Measurements from ENCODE around the gene ETNK2. TPM values are rescaled to one million over a fixed set of nuclear protein-coding genes. Genes with fewer than 3 reads are reported as not detected.

ETNK2 gene
- total and polyA plus RNA-seq, 4 donors, result 24.5 to 119 (median 78.8) TPM

DNA sequence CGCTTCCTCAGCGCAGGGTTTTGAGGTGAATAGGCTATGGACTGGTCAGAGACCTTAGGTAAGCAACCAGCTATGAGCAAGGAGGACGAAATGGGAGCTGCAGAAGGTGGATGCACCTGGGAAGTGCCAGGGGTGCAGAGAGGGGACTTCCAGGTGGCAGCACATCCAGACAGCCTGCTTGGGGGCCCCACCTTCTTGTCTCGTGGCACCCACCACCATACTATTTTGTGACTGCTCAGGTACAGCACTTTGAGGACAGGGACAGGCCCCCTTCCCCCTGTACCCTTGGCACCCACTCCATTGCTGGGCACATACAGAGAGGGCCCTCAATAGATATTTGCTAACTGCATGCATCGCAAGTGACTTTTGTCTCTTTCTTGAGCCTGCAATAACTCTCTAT, 45.2 kb upstream of the ETNK2 start (continued):
- TF ChIP-seq, protein P1, sequence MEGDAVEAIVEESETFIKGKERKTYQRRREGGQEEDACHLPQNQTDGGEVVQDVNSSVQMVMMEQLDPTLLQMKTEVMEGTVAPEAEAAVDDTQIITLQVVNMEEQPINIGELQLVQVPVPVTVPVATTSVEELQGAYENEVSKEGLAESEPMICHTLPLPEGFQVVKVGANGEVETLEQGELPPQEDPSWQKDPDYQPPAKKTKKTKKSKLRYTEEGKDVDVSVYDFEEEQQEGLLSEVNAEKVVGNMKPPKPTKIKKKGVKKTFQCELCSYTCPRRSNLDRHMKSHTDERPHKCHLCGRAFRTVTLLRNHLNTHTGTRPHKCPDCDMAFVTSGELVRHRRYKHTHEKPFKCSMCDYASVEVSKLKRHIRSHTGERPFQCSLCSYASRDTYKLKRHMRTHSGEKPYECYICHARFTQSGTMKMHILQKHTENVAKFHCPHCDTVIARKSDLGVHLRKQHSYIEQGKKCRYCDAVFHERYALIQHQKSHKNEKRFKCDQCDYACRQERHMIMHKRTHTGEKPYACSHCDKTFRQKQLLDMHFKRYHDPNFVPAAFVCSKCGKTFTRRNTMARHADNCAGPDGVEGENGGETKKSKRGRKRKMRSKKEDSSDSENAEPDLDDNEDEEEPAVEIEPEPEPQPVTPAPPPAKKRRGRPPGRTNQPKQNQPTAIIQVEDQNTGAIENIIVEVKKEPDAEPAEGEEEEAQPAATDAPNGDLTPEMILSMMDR (IDR thresholded peaks at IDR 0.05; ENCODE audit: low read depth, low read length, missing input control), result no peak
- TF ChIP-seq, protein P2, sequence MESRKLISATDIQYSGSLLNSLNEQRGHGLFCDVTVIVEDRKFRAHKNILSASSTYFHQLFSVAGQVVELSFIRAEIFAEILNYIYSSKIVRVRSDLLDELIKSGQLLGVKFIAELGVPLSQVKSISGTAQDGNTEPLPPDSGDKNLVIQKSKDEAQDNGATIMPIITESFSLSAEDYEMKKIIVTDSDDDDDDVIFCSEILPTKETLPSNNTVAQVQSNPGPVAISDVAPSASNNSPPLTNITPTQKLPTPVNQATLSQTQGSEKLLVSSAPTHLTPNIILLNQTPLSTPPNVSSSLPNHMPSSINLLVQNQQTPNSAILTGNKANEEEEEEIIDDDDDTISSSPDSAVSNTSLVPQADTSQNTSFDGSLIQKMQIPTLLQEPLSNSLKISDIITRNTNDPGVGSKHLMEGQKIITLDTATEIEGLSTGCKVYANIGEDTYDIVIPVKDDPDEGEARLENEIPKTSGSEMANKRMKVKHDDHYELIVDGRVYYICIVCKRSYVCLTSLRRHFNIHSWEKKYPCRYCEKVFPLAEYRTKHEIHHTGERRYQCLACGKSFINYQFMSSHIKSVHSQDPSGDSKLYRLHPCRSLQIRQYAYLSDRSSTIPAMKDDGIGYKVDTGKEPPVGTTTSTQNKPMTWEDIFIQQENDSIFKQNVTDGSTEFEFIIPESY (IDR thresholded peaks at IDR 0.05), result no peak
- no peak for TF ChIP-seq HNF4G (IDR thresholded peaks at IDR 0.05)
- no peak for TF ChIP-seq TAF1 (conservative IDR thresholded peaks at IDR 0.05)
- TF ChIP-seq, protein P3, sequence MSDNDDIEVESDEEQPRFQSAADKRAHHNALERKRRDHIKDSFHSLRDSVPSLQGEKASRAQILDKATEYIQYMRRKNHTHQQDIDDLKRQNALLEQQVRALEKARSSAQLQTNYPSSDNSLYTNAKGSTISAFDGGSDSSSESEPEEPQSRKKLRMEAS (IDR thresholded peaks at IDR 0.05), result no peak
- no peak for TF ChIP-seq FOXA1 (IDR thresholded peaks at IDR 0.05)

DNA sequence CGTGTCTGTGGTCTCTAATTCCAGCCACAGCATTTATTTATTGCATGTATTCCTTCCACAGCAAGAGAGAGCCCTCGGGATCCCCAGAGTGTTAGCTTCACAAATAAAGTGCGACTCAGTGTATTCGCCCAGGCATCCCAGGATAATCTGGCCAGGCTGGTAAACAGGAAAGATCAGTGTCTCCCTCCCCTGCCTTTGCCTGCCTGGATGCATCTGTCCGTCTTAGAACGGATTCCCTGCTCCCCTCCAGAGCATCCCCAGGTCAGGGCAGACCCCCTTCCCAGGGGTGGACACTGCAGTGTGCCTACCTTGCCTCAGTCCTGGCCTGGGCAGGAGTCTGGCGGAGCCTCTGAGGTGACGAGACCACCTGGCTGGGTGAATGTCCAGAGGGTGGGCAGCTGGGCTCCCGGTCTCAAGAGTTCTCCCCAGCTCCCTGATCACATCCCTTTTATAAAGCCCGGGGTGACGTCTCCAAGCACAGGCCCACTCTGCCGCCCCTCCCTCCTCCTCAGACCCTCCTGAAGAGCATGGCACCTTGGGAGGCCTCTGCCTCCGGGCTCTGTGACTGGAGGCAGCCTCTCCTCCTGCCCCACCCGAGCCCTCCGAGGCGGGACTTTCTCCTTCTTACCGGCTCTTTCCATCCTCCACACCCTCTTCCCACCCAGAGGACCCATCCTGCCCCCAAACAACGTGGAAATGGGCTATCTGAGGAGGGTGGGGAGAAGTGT, 44.4 kb upstream of the ETNK2 start, which contains the start of gene KISS1:
Gene KISS1 (minus strand): TSS at position 424 of the 728 bp plus-strand sequence. CDS start 3,615 bp downstream, outside the sequence.
- DNase-seq (ENCODE audit: low spot score), result no peak
- H3K27me3 ChIP-seq (ENCODE audit: control insufficient read depth in 4 of 4, insufficient read depth in 4 of 4, low read length in 3 of 4), result no peaks in the 10 kb centered on the region

More for the DNA sequence above, 44.4 kb upstream of the ETNK2 start, which contains the start of gene KISS1:
- Histone ChIP-seq H3K9ac (ENCODE audit: low read depth in 1 of 2, low read length in 2 of 2) (no peak within 1 kb of the TSS), H3K4me3 (ENCODE audit: low read depth in 1 of 3, low read length in 3 of 3) (no peak within 1 kb of the TSS), H3K36me3 (ENCODE audit: control insufficient read depth in 4 of 4, insufficient read depth in 3 of 4, low read depth in 1 of 4, low read length in 3 of 4) (peaks cover 0 to 2% (median 0%) of the 10 kb centered on the region in 4 donors), H3K9me3 (ENCODE audit: control insufficient read depth in 4 of 4, low read length in 3 of 4) (no peaks in the 10 kb centered on the region), H3K4me1 (ENCODE audit: control insufficient read depth in 4 of 4, insufficient read depth in 4 of 4, low read length in 3 of 4) (peaks cover 0 to 2% (median 0%) of the 10 kb centered on the region in 4 donors), H3K27ac (ENCODE audit: low read depth in 1 of 2, low read length in 2 of 2) (no peak within 1 kb of the TSS)
- TF ChIP-seq NR2F2 (IDR thresholded peaks at IDR 0.05) (no peak), YY1 (IDR thresholded peaks at IDR 0.05) (no peak), FOXA2 (IDR thresholded peaks at IDR 0.05) (no peak), GABPA (IDR thresholded peaks at IDR 0.05 in 1 of 2, conservative IDR thresholded peaks at IDR 0.05 in 1 of 2) (no peak), RAD21 (IDR thresholded peaks at IDR 0.05) (no peak), JUND (IDR thresholded peaks at IDR 0.05) (no peak), FOXA1 (IDR thresholded peaks at IDR 0.05) (no peak), HNF4G (IDR thresholded peaks at IDR 0.05) (no peak), SP1 (IDR thresholded peaks at IDR 0.05) (no peak), RXRA (IDR thresholded peaks at IDR 0.05) (no peak), TAF1 (conservative IDR thresholded peaks at IDR 0.05) (no peak), HNF4A (conservative IDR thresholded peaks at IDR 0.05) (no peak)
- TF ChIP-seq, protein P4, sequence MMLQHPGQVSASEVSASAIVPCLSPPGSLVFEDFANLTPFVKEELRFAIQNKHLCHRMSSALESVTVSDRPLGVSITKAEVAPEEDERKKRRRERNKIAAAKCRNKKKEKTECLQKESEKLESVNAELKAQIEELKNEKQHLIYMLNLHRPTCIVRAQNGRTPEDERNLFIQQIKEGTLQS (IDR thresholded peaks at IDR 0.05), result no peak
- TF ChIP-seq, protein P3 (IDR thresholded peaks at IDR 0.05), result no peak
- TF ChIP-seq, protein P5, sequence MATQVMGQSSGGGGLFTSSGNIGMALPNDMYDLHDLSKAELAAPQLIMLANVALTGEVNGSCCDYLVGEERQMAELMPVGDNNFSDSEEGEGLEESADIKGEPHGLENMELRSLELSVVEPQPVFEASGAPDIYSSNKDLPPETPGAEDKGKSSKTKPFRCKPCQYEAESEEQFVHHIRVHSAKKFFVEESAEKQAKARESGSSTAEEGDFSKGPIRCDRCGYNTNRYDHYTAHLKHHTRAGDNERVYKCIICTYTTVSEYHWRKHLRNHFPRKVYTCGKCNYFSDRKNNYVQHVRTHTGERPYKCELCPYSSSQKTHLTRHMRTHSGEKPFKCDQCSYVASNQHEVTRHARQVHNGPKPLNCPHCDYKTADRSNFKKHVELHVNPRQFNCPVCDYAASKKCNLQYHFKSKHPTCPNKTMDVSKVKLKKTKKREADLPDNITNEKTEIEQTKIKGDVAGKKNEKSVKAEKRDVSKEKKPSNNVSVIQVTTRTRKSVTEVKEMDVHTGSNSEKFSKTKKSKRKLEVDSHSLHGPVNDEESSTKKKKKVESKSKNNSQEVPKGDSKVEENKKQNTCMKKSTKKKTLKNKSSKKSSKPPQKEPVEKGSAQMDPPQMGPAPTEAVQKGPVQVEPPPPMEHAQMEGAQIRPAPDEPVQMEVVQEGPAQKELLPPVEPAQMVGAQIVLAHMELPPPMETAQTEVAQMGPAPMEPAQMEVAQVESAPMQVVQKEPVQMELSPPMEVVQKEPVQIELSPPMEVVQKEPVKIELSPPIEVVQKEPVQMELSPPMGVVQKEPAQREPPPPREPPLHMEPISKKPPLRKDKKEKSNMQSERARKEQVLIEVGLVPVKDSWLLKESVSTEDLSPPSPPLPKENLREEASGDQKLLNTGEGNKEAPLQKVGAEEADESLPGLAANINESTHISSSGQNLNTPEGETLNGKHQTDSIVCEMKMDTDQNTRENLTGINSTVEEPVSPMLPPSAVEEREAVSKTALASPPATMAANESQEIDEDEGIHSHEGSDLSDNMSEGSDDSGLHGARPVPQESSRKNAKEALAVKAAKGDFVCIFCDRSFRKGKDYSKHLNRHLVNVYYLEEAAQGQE (IDR thresholded peaks at IDR 0.05), result no peak
- TF ChIP-seq, protein P2 (IDR thresholded peaks at IDR 0.05), result no peak
- TF ChIP-seq, protein P1 (IDR thresholded peaks at IDR 0.05; ENCODE audit: low read depth, low read length, missing input control), result no peak
- 38% methylated on average over 18 of the region's 18 CpGs for WGBS
